GM19193 (cell line): ENCODE data around the gene CRYBG3.
A peak's percentile ranks its signal among the peaks of the same experiment; 100 is the strongest.

Experiments
- POLR2A ChIP-seq: IDR thresholded peaks from 4 replicates; pipeline ENCODE4 v1.6.1; 2011; ENCODE audit not compliant: insufficient read depth, insufficient read length; ENCODE audit errors: extremely low read depth

CRYBG3 gene

DNA sequence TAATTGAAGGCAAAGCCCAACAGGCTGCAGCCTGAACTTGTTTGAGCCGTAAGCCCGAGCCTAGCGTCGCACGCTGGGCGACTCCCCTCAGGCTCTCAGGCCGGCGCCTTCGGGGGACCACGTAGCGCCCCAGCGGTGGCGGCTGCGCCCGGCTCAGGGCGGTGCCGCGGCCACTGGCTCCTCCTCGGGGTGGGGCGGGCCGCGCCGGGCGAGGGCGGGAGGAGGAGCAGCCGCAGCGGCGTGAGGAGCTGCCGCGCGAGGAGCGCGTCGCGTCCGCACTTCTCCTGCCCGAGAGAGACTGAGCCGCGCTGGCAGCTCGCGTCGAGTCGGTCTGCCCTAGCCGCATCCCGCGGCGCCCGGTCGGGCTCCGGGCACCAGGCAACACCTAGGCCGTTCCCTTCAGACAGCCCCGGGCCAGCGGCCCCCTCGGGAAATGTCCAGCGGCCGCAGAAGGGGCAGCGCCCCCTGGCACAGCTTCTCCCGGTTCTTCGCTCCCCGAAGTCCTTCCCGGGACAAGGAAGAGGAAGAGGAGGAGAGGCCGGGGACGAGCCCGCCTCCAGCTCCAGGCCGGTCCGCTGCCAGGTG lies at the start of gene CRYBG3:
Gene CRYBG3 (plus strand): TSS at position 238 of the 585 bp plus-strand sequence. CDS start 196 bp downstream, at position 434.
- peak; percentile 73 for TF ChIP-seq POLR2A

DNA sequence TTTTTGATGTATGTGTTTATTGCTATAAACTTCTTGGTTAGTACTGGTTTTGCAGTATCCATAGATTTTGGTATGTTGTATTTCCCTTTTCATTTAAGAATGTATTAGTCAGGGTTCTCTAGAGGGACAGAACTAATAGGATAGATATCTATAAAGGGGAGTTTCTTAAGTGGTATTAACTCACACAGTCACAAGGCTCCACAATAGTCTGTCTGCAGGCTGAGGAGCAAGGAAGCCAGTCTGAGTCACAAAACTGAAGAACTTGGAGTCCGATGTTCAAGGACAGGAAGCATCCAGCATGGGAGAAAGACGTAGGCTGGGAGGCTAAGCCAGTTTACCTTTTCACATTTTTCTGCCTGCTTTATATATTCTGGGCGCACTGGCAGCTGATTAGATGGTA lies 48.9 kb upstream of the CRYBG3 start:
- no peak for TF ChIP-seq POLR2A

DNA sequence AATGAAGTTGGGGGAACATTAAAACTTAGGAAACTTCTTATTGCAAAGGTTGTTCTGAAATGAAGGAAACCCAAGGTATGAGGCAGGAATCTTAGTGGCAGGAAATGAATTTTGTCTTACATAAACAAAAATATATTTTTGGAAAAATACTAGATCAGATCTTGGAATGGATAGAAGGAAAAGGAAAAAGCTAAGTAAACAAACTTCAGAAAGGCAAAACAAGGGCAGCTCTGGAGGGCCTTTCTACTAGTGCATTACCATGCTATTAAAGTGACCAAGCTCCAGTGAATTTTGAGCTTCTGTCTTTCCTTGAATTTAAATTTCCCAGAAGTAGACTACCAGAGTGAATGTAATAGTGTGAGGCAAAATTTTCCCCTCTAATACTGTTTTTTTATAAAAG lies 43.7 kb upstream of the CRYBG3 start:
- TF ChIP-seq POLR2A, result no peak

DNA sequence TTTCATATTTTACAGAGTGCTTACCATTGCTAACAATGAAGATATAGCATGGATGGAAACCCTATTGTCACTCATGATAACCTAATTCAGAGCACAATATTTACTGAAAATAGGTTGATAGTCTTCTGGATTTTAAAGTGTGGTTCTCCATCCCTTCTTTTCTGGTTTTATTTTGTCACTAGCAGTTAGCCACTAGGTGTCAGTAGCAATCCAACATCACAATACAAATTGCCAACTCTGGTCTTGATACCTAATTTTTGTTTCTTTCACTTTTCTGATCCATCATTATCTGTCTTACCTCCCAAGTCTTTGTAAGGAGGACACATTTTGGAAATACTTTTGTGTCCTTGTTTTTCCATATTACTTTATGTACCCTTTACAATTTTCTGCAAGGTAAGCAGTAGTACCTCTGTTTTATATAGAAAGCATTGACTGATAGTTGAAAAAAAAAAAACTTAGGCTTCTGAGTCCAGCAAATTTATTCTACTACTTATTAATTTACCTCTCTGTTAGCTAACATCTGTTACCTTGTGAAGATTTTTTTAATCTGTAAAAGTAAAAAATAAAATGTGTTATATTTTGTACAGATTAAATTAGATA lies 28.3 kb upstream of the CRYBG3 start:
- no peak for TF ChIP-seq POLR2A

DNA sequence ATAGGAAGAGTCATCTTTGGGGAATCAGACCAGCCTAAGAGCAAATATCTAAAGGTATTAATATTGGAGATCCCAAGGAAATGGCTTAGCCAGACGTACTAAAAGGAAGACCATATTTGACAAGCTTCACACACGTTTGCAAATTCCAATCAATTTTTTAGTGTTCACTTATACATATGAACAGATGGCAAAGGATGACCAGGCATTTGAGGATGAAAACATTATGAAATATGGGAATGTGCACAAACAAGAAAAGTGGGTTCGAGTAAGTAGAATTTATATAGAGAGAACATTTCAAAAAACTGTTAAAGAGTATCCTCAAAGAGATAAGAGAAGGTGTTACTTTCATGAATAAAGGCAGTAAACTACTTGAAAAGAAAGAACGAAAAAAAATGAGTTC lies 25.9 kb upstream of the CRYBG3 start:
- no peak for TF ChIP-seq POLR2A

DNA sequence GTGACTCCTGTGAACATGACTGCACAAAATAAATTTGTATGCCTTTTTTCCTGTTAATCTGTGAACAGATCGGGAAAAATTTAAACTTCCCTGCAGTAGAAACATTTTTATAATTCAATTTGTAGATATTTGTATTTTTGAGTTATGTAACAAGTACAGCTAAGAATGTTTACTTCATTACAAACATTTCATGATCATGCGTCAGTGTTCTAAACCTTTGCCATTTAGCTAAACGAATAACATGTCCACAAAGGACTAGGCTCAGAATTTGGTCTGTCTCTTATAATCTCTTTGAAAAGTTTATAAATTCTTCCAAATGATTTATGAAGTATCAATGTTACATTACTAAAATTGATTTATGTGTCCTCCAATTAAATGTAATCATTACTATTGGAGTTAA lies 17.3 kb upstream of the CRYBG3 start:
- TF ChIP-seq POLR2A, result no peak

DNA sequence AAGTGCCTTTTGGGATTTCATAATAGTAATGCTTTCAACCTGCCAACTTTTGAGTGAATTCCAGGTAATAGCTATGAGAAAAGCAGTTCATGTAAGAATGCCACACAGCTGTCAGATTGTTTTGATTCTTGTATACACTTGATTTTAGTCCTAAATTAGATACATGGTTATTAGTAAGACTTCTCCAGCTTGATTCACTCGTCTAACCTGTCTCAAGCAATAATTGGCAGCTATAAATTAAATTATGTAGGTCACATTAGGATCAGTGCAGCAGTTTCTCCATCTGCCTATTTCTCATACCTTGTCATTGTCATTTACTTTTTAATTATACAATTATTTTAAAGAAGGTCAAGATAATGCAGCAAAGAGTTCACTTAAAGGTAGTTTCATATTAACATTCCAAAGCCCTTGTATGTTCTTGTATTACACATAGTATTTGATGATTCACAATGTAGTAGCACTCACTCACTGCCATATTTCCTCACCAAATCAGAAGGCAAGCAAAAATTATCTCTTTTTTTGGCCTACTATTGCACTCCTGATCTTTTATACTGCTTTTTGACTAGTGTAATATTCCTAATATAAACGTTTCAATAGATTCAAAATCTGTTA lies 10.9 kb upstream of the CRYBG3 start:
- TF ChIP-seq POLR2A, result no peak

DNA sequence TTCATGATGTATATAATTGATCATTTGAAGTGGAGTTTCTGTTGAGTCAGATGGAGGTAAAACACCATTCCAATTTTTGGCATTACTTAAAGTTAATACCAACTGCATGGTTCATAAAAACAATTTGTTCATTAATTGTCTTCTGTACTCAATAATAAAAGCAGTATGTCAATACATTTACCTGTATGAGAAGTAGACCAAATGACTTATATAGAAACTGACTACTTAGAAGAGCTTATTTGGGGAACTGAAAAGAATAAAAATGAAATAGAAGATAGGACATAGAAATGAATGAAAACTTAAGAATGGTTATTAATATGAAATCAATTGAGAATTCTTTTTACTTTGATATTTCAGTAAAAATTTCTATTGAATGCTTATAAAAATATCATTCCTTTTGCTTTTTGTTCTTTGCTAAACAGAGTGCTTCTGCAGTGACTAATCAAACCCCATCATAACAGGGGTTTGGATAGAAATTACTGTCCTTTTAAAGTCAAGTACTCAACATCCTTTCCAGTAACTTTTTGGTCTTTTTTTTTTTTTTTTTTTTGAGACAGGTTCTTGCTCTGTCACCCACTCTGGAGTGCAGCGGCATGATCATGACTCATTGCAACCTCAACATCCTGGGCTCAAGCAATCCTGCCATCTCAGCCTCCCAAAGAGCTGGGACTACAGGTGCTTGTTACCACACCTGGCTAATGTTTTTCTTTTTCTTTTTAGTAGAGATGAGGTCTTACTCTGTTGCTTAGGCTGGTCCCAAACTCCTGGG lies 6.5 kb upstream of the CRYBG3 start:
- TF ChIP-seq POLR2A, result no peak

DNA sequence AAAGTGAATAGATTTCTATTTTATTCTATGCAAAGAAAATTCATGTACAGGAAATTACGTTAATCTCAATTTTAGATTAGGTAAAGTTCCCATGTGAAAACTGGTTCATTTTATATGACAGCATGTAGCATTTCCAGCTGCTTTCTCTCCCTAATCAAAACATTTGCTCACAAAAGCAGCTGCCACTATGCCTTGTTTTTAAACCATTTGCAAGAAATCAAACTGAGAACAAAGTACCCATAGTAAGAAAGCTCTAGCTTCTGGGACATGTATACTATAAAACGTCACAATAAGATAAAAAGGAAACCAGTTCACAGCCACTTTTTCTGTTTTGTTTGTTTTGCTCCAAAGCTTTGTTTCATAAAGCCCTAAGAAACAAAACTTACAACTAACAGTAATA lies 5.0 kb upstream of the CRYBG3 start:
- TF ChIP-seq POLR2A, result no peak

DNA sequence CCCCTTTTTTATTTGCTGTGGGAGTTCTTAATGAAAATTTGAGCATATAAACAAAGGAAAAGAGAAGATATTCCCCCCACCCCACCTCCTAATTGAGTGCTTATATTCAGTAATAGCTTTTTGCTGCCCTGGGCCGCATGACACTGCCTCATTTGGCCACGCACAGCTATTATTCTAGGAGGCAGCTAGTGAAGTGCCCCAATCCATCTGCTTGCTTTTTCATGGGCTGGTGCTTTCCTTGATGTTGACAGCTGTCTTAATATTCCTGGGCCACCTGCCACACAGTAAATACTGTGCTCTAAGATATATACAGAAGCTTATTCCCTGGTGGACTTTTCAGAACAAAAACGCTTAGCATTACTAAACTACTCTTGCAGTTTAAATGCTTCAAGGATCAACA lies 3.8 kb upstream of the CRYBG3 start:
- no peak for TF ChIP-seq POLR2A

DNA sequence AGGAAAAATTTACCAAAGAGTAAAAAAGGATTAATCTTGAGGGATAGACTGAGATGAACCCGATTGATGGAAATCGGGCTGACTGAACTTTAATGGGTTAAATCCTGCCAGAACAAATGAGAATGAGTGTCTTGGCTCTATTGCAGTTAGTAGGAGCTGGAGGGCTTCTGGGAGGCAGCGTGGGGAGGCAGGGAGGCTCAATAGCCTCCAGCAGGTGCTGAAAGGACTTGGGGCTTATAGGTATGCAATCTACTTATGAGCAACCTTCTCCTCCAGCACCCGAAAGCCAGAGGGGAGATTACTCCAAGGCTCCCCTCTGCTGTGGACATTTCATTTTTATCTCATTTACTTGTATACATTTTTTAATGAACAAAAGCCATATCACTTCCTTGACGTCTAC lies 1.0 kb upstream of the CRYBG3 start:
- no peak for TF ChIP-seq POLR2A

DNA sequence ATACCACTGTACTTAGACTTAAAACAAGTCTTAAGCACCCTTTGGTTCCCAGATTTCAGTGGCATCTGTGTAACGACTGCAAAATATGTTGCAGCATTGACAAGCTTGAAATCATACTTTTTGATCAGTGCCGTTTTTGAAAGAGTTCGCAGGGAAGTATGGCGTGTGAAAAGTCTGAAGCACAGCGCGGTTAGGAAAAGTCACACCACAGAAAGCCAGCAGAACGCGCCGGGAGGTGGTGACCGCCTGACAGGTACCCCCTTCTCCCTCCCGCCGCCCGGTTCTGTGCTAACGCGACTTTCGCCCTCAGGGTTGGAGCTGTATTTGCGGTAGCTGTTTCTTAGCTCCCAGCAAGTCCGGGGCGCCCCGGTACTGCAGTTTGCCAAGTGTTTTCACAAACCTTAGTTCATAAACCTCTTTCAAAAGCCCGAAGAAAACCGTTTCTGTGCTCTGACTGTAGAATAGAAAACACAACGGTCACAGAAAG lies 481 bp upstream of the CRYBG3 start:
- no peak for TF ChIP-seq POLR2A

DNA sequence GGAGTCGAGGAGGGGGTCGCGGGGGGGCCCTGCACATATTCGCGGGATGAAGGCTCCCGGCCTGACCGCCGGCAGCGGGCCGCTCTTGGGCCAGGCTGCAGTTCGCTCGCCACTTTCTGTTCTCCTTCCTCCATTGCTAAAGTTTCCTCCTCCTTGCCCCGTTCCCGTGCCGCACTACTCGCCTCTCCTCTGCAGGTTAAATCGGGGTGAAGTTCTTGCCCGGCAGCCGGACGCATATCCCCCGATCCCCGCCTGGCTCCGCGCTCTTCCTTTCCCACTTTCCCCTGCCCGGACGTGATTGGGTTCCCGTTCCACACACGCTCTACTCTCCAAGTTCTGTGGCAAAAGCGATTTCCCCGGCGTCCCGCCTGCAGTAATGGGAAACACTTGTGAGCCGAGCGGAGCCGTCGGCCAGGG lies 556 bp downstream of the CRYBG3 start:
- no peak for TF ChIP-seq POLR2A

DNA sequence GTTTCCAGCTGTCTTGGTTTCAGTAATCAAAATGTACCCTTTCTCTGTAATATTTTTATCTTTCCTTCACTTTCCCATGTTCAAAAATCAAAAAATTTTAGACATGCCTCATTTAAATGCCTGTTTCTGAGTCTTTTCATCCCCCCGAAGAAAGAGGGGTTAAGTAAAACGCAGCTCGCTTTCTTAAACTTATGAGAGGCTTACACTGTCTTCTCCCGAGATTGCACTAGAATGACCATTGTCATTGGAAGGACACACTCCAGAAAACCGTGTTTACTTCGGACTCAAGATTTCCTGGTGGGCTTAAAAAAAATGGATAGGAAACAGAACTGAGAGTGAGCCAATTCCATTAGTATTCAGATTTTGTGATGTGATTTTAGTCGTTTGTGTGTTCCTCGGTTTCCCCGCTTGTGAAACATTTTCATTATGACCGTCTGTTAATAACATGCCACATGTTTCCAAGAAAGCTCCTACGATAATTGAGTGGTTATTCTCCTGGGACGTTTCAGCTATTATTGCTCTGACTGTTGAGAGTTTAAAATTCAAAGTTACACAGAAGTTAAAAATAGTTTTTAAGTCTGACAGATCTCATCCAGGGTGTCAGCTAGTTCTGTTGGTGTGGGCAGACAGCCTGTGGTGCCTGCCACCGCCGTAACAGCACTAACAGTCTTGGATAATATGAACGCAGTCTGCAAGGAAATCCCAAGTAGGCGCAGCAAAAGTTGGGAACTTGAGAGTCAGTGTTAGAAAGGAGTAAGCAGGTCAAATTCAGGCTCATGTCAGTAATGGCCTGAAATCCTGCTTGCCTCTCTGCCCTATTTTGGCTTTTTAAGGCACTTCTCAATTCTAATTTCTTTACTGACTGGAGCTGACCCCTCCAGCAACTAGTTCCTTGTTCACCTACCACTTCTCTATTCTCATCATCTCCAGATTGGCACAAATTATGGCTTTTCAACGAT lies 1.5 kb downstream of the CRYBG3 start:
- no peak for TF ChIP-seq POLR2A
